ENCODE results near the gene NOP9.

GRCh38 chr14:24289649-24290280, 9.9 kb upstream of the NOP9 start:
- no peak for TF ChIP-seq CTCF (conservative IDR thresholded peaks at IDR 0.05; ENCODE audit: low read length)
- TF ChIP-seq EZH2phosphoT487 (IDR thresholded peaks at IDR 0.05; ENCODE audit: borderline replicate concordance): no peak
